Gastroesophageal sphincter (tissue), 4 donors: ENCODE data around the gene IGSF10. TPM values are rescaled to one million over a fixed set of nuclear protein-coding genes. Genes with fewer than 3 reads are reported as not detected.

Experiments
- ATAC-seq: fragments of 150-250 bp; one replicate; pipeline ENCODE4 v1.9.1; 2016; ENCODE audit warnings: mild to moderate bottlenecking, moderate library complexity
- H3K27ac ChIP-seq, 4 donors: fragments of 200-600 bp; sonication (generic) in 3 of 4; 1 replicate in 3 of 4; 2 replicates in 1 of 4; pipeline ENCODE4 v1.5.1; 2016 to 2019
- H3K27me3 ChIP-seq: fragments of 200-600 bp; sonication (generic); one replicate; pipeline ENCODE4 v1.5.1; 2019
- H3K36me3 ChIP-seq, 2 donors: fragments of 200-600 bp; sonication (generic); one replicate each; pipeline ENCODE4 v1.5.1; 2019; ENCODE audit warnings: control low read depth in 1 of 2
- H3K4me1 ChIP-seq, 3 donors: fragments of 200-600 bp; sonication (generic); 1 replicate in 2 of 3; 2 replicates in 1 of 3; pipeline ENCODE4 v1.5.1; 2016 to 2019; ENCODE audit warnings: control low read depth in 2 of 3
- H3K4me3 ChIP-seq, 2 donors: fragments of 200-600 bp; sonication (generic); one replicate each; pipeline ENCODE4 v1.5.1; 2019; ENCODE audit warnings: mild to moderate bottlenecking in 1 of 2, moderate library complexity in 1 of 2
- H3K9me3 ChIP-seq, 3 donors: fragments of 200-600 bp; sonication (generic); one replicate each; pipeline ENCODE4 v1.5.1; 2017 to 2019; ENCODE audit warnings: control low read depth in 2 of 3
- EP300 ChIP-seq: sonication (generic); formaldehyde crosslinking; IDR thresholded peaks from one replicate; pipeline ENCODE4 v1.6.1; 2017; ENCODE audit warnings: antibody characterized with exemption, mild to moderate bottlenecking
- POLR2A ChIP-seq, 2 donors: fragments of 450-650 bp; IDR thresholded peaks; one replicate each; pipeline ENCODE4 v1.6.1; 2017; ENCODE audit warnings: antibody characterized with exemption in 2 of 2, mild to moderate bottlenecking in 2 of 2, moderate library complexity in 1 of 2
- POLR2AphosphoS5 ChIP-seq: sonication (generic); formaldehyde crosslinking; IDR thresholded peaks from one replicate; pipeline ENCODE4 v1.6.1; 2017; ENCODE audit warnings: antibody characterized with exemption
- WGBS, 2 donors: methylation state at CpG; one replicate each; pipeline ENCODE4 v1.1.5; 2018; ENCODE audit warnings: low coverage in 1 of 2; 5-methylcytosine and 5-hydroxymethylcytosine counted together
- total RNA-seq, 4 donors: library from RNA; depleted of rRNA; stranded (reverse); fragments of >200 nt; gene quantifications; one replicate each; pipeline ENCODE4 v1.1.0, GENCODE V29; 2016
- TF ChIP-seq, protein P1 (sequence below), 4 experiments: fragments of 200-600 bp in 2 of 4; fragments of 450-650 bp in 2 of 4; sonication (generic) in 1 of 4; IDR thresholded peaks; one replicate each; pipeline ENCODE4 v1.5.1; 2017 to 2019; ENCODE audit warnings: antibody characterized with exemption in 4 of 4, mild to moderate bottlenecking in 2 of 4, moderate library complexity in 2 of 4

The IGSF10 gene
- total RNA-seq, 4 donors from 2014 or later: 1.4 to 8.3 (median 2.4) TPM

GRCh38 chr3:151477591-151478334, 16.9 kb upstream of the IGSF10 start:
- Histone ChIP-seq H3K27ac (no peak overlapping the region), H3K4me3 (no peak overlapping the region), H3K9me3 (peaks cover 0 to 15% (median 0%) of the 10 kb centered on the region in 3 donors), H3K36me3 (no peaks in the 10 kb centered on the region), H3K4me1 (peaks cover 0 to 8% (median 0%) of the 10 kb centered on the region in 3 donors), H3K27me3 (no peaks in the 10 kb centered on the region)
- 50 to 76% methylated on average over 2 of the region's 2 CpGs for WGBS, 2 donors
- no peak for ATAC-seq
- TF ChIP-seq EP300 (no peak), POLR2AphosphoS5 (no peak), POLR2A (IDR thresholded peaks at IDR 0.05) (no peak)
- TF ChIP-seq, protein P1, sequence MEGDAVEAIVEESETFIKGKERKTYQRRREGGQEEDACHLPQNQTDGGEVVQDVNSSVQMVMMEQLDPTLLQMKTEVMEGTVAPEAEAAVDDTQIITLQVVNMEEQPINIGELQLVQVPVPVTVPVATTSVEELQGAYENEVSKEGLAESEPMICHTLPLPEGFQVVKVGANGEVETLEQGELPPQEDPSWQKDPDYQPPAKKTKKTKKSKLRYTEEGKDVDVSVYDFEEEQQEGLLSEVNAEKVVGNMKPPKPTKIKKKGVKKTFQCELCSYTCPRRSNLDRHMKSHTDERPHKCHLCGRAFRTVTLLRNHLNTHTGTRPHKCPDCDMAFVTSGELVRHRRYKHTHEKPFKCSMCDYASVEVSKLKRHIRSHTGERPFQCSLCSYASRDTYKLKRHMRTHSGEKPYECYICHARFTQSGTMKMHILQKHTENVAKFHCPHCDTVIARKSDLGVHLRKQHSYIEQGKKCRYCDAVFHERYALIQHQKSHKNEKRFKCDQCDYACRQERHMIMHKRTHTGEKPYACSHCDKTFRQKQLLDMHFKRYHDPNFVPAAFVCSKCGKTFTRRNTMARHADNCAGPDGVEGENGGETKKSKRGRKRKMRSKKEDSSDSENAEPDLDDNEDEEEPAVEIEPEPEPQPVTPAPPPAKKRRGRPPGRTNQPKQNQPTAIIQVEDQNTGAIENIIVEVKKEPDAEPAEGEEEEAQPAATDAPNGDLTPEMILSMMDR (IDR thresholded peaks at IDR 0.05): no peak

- H3K27me3 ChIP-seq: no peaks in the 10 kb centered on the region
- no peak overlapping the region for H3K4me3 ChIP-seq
- peaks cover 0 to 8% (median 0%) of the 10 kb centered on the region in 3 donors for H3K4me1 ChIP-seq
- no peak overlapping the region for H3K27ac ChIP-seq
- peaks cover 0 to 3% (median 0%) of the 10 kb centered on the region in 3 donors for H3K9me3 ChIP-seq
- 92 to 100% methylated on average over 1 to 6 of the region's 7 CpGs for WGBS, 2 donors
- ATAC-seq: no peak
- no peak for TF ChIP-seq POLR2AphosphoS5
- no peak for TF ChIP-seq POLR2A (IDR thresholded peaks at IDR 0.05)
- TF ChIP-seq, protein P1 (IDR thresholded peaks at IDR 0.05): no peak
- TF ChIP-seq EP300: no peak
- no peaks in the 10 kb centered on the region for H3K36me3 ChIP-seq
These were observed 15.6 kb upstream of the IGSF10 start for GRCh38 chr3:151476344-151477018.

GRCh38 chr3:151468284-151468917, 7.5 kb upstream of the IGSF10 start:
- no peaks in the 10 kb centered on the region for H3K4me1 ChIP-seq
- no peak for ATAC-seq
- TF ChIP-seq POLR2A (IDR thresholded peaks at IDR 0.05): no peak
- TF ChIP-seq, protein P1 (IDR thresholded peaks at IDR 0.05): peak; percentile 56 to 85 (median 69)
- no peaks in the 10 kb centered on the region for H3K9me3 ChIP-seq
- no peaks in the 10 kb centered on the region for H3K27me3 ChIP-seq
- H3K4me3 ChIP-seq: no peak overlapping the region
- 57 to 62% methylated on average over 7 to 9 of the region's 9 CpGs for WGBS, 2 donors
- H3K36me3 ChIP-seq: no peaks in the 10 kb centered on the region
- H3K27ac ChIP-seq: no peak overlapping the region

DNA sequence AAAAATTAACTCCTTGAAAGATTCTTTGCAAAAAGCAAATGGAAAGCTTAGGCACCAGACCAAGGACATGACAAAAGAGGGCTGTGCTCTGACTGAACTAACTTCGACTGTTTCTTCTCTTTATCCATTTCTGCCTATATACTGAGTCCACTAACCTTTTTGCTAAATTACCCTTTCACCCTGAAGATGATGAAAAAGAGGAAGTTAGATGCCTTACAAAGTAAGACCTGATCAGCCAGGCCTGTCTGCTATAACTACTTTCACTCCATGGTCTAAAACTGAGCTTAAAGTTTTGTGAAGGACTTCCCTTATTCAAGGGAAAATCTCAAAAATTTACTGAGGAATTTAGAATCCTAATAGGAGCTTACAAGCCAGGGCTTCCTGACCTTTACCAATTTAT, 6.2 kb upstream of the IGSF10 start:
- Histone ChIP-seq H3K36me3 (no peaks in the 10 kb centered on the region), H3K27ac (no peak overlapping the region), H3K9me3 (no peaks in the 10 kb centered on the region), H3K27me3 (no peaks in the 10 kb centered on the region), H3K4me3 (no peak overlapping the region), H3K4me1 (no peaks in the 10 kb centered on the region)
- TF ChIP-seq POLR2A (IDR thresholded peaks at IDR 0.05): no peak
- TF ChIP-seq, protein P1 (IDR thresholded peaks at IDR 0.05): no peak
- no peak for TF ChIP-seq POLR2AphosphoS5
- no peak for TF ChIP-seq EP300
- WGBS, 2 donors: 69 to 100% methylated on average over 1 of the region's 1 CpG
- no peak for ATAC-seq
